ENCODE measurements around the gene MCTP1. TPM values are rescaled to one million over a fixed set of nuclear protein-coding genes. Genes with fewer than 3 reads are reported as not detected.

The MCTP1 gene
- total RNA-seq, 2 donors from 2014 or later, result 3.3 to 5.0 TPM

- no peak for TF ChIP-seq POLR2A (IDR thresholded peaks at IDR 0.05)
- TF ChIP-seq, protein P1, sequence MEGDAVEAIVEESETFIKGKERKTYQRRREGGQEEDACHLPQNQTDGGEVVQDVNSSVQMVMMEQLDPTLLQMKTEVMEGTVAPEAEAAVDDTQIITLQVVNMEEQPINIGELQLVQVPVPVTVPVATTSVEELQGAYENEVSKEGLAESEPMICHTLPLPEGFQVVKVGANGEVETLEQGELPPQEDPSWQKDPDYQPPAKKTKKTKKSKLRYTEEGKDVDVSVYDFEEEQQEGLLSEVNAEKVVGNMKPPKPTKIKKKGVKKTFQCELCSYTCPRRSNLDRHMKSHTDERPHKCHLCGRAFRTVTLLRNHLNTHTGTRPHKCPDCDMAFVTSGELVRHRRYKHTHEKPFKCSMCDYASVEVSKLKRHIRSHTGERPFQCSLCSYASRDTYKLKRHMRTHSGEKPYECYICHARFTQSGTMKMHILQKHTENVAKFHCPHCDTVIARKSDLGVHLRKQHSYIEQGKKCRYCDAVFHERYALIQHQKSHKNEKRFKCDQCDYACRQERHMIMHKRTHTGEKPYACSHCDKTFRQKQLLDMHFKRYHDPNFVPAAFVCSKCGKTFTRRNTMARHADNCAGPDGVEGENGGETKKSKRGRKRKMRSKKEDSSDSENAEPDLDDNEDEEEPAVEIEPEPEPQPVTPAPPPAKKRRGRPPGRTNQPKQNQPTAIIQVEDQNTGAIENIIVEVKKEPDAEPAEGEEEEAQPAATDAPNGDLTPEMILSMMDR (IDR thresholded peaks at IDR 0.05), result no peak
- TF ChIP-seq POLR2AphosphoS5 (IDR thresholded peaks at IDR 0.05), result no peak
- Histone ChIP-seq H3K36me3 (no peaks in the 10 kb centered on the region), H3K27ac (no peak overlapping the region), H3K27me3 (replicated peaks; ENCODE audit: insufficient read depth) (no peaks in the 10 kb centered on the region), H3K9me3 (no peaks in the 10 kb centered on the region), H3K4me1 (replicated peaks) (no peaks in the 10 kb centered on the region), H3K4me3 (no peak overlapping the region)
- no peak for DNase-seq (ENCODE audit: low spot score)
- intact Hi-C loops (cut with DNase I), result no loop called here
- 88% methylated on average over 2 of the region's 2 CpGs for WGBS
Measured at GRCh38 chr5:95090774-95091173, 194.1 kb downstream of the MCTP1 start.

GRCh38 chr5:95087816-95088317 lies 197.0 kb downstream of the MCTP1 start:
- 86% methylated on average over 7 of the region's 7 CpGs for WGBS
- DNase-seq (ENCODE audit: low spot score), result no peak
- Histone ChIP-seq H3K27me3 (replicated peaks; ENCODE audit: insufficient read depth) (no peaks in the 10 kb centered on the region), H3K36me3 (no peaks in the 10 kb centered on the region), H3K4me1 (replicated peaks) (no peaks in the 10 kb centered on the region), H3K27ac (no peak overlapping the region), H3K4me3 (no peak overlapping the region), H3K9me3 (no peaks in the 10 kb centered on the region)
- intact Hi-C loops (cut with DNase I), result no loop called here
- TF ChIP-seq POLR2A (IDR thresholded peaks at IDR 0.05) (no peak), POLR2AphosphoS5 (IDR thresholded peaks at IDR 0.05) (no peak)
- TF ChIP-seq, protein P1 (IDR thresholded peaks at IDR 0.05), result no peak

DNA sequence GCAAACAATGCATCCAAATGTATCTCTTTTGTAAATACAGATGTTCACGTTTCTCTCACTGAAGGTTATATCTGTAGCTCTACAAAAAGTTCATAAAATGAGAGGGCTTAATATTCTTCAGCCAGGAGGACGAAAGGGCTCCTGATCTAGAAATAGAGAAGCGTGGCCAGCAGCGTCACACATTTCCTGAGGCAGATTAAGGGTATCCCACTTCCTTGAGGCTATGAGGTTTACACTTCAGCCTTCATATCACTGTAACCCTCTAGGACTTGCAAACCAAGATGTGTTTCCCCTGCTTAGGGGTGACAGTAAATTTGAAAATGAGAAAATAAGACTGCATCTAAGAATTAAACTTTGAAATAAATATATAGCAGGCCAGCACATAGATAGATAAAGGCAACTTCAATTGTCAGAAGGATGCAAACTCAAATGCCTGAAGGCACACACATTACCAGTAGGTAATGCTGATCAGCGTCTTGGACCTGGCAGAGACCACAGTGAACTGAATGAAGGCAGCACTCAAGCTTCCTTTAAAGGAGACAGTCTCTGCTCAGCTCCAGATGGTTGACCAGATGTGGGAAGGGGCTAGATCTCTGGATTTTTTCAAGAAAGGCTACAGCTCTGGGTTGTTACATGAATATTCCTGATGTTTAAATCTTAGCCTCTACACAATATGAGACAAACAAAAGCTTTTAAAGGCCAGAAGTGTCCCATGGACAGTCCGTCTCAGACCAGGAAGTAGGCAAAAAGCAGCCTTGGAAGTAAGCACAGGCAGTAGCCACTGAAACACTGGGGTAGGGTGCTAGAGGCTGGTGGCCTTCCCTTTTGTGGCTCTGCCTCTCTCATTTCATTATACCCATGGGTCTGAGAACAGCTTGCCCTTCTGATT lies 197.7 kb downstream of the MCTP1 start:
- H3K4me3 ChIP-seq, result no peak overlapping the region
- no peaks in the 10 kb centered on the region for H3K27me3 ChIP-seq (replicated peaks; ENCODE audit: insufficient read depth)
- no peaks in the 10 kb centered on the region for H3K9me3 ChIP-seq
- TF ChIP-seq POLR2AphosphoS5 (IDR thresholded peaks at IDR 0.05) (no peak), POLR2A (IDR thresholded peaks at IDR 0.05) (no peak)
- TF ChIP-seq, protein P1 (IDR thresholded peaks at IDR 0.05), result no peak
- DNase-seq (ENCODE audit: low spot score), result no peak
- no peak overlapping the region for H3K27ac ChIP-seq
- no peaks in the 10 kb centered on the region for H3K36me3 ChIP-seq
- H3K4me1 ChIP-seq (replicated peaks), result no peaks in the 10 kb centered on the region
- intact Hi-C loops (cut with DNase I), result no loop called here
- 66% methylated on average over 6 of the region's 6 CpGs for WGBS

DNA sequence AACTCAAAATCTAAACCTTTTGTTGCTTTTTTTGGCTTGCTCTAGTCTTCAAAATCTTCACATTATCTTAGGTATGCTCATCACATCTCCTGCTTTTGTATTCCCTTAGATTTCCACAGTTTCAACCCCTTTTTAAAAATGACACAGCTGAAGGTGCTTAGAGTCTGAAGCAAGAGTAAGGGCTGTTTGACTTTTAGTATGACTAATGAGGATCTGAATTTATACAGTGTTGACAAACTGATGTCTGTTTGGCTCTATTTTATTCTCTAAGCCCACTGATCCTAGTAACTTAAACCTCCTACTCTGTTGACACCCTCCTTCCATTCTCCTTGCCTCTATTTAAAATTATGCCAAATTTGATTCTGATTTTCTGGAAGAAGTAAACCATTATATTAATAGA lies 200.1 kb downstream of the MCTP1 start:
- Histone ChIP-seq H3K27me3 (replicated peaks; ENCODE audit: insufficient read depth) (no peaks in the 10 kb centered on the region), H3K4me1 (replicated peaks) (no peaks in the 10 kb centered on the region), H3K27ac (no peak overlapping the region), H3K4me3 (no peak overlapping the region), H3K9me3 (no peaks in the 10 kb centered on the region), H3K36me3 (no peaks in the 10 kb centered on the region)
- TF ChIP-seq POLR2AphosphoS5 (IDR thresholded peaks at IDR 0.05) (no peak), POLR2A (IDR thresholded peaks at IDR 0.05) (no peak)
- TF ChIP-seq, protein P1 (IDR thresholded peaks at IDR 0.05), result no peak
- intact Hi-C loops (cut with DNase I), result no loop called here
- DNase-seq (ENCODE audit: low spot score), result no peak

DNA sequence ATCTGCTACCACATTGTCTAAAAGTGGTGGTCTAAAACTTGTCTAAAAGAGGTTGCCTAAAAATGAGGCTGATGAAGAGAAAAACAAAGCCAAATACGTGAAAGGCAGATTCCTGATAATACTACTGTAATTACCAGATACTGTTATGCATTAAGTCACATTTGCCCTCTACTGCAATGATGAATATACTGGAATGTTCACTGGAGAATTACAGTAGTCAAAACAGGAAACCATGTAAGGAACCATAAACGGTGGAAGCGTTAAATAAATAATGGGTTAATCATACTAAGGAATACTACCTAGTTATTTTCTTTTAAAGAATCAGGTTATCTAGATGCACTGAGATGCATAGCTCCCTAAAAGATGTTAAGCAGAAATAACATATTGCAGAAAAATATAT lies 201.3 kb downstream of the MCTP1 start:
- no peak for DNase-seq (ENCODE audit: low spot score)
- H3K27me3 ChIP-seq (replicated peaks; ENCODE audit: insufficient read depth), result no peaks in the 10 kb centered on the region
- intact Hi-C loops (cut with DNase I), result no loop called here
- WGBS, result 91% methylated on average over 3 of the region's 3 CpGs
- H3K27ac ChIP-seq, result no peak overlapping the region
- TF ChIP-seq, protein P1 (IDR thresholded peaks at IDR 0.05), result no peak
- TF ChIP-seq POLR2A (IDR thresholded peaks at IDR 0.05) (no peak), POLR2AphosphoS5 (IDR thresholded peaks at IDR 0.05) (no peak)
- no peaks in the 10 kb centered on the region for H3K4me1 ChIP-seq (replicated peaks)
- H3K36me3 ChIP-seq, result no peaks in the 10 kb centered on the region
- no peak overlapping the region for H3K4me3 ChIP-seq
- H3K9me3 ChIP-seq, result no peaks in the 10 kb centered on the region
